Adrenal gland (tissue), 5 donors: ENCODE measurements around the gene AMN.

ENCODE experiments used
- POLR2A ChIP-seq, 2 donors: fragments of 450-650 bp; IDR thresholded peaks; one replicate each; pipeline ENCODE4 v1.6.1; 2017; ENCODE audit warnings: antibody characterized with exemption in 2 of 2, mild to moderate bottlenecking in 2 of 2, moderate library complexity in 1 of 2
- TF ChIP-seq, protein P1 (sequence below), 6 experiments: fragments of 450-650 bp in 4 of 6; fragments of 200-600 bp in 2 of 6; sonication (generic) in 1 of 6; IDR thresholded peaks; 1 replicate in 5 of 6; 2 replicates in 1 of 6; pipeline versions ENCODE4 v1.5.1 to v1.8.0; 2016 to 2021; ENCODE audit warnings: antibody characterized with exemption in 6 of 6, mild to moderate bottlenecking in 2 of 6, moderate library complexity in 1 of 6
- donor health status: DM: no; HTN: no; CAD: no.

DNA sequence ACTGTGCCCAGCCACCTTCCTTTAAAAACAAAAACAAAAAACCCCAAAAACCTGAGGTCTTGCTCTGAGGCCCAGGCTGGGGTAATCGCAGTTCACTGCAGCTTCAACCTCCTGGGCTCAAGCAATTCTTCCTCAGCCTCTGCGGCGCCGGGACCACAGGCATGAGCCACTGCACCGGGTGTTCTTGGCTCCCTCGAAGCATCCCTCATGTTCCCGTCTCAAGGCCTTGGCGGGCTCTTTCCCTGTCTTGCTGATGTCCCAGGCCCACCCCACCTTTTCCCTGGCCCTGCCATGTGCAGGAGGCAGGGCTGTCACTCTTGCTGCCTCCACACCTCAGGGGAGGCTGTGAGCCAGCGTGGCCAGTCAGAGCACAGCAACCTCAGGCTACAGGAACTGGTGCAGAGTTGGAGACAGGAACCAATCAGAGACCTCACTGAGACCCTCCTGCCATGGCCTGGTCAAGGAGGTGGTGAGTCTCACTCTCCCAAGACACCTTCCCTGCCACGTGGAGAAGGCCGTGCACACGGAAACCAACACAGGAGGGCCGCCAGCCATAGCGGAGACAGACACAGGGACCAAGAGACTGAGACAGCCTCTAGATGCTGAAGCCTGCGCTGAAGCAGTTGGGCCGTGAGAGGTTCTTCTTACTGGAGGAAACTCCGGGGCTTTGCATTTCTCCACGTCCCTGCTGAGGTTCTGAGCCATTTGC, 6.0 kb upstream of the AMN start:
- TF ChIP-seq, protein P1, sequence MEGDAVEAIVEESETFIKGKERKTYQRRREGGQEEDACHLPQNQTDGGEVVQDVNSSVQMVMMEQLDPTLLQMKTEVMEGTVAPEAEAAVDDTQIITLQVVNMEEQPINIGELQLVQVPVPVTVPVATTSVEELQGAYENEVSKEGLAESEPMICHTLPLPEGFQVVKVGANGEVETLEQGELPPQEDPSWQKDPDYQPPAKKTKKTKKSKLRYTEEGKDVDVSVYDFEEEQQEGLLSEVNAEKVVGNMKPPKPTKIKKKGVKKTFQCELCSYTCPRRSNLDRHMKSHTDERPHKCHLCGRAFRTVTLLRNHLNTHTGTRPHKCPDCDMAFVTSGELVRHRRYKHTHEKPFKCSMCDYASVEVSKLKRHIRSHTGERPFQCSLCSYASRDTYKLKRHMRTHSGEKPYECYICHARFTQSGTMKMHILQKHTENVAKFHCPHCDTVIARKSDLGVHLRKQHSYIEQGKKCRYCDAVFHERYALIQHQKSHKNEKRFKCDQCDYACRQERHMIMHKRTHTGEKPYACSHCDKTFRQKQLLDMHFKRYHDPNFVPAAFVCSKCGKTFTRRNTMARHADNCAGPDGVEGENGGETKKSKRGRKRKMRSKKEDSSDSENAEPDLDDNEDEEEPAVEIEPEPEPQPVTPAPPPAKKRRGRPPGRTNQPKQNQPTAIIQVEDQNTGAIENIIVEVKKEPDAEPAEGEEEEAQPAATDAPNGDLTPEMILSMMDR (IDR thresholded peaks at IDR 0.05), result no peak
- TF ChIP-seq POLR2A (IDR thresholded peaks at IDR 0.05), result no peak
